ENCODE results near the gene PDILT. TPM values are rescaled to one million over a fixed set of nuclear protein-coding genes. Genes with fewer than 3 reads are reported as not detected.

The PDILT gene
- total and polyA plus RNA-seq, 2 experiments from 2014 or later = not detected

DNA sequence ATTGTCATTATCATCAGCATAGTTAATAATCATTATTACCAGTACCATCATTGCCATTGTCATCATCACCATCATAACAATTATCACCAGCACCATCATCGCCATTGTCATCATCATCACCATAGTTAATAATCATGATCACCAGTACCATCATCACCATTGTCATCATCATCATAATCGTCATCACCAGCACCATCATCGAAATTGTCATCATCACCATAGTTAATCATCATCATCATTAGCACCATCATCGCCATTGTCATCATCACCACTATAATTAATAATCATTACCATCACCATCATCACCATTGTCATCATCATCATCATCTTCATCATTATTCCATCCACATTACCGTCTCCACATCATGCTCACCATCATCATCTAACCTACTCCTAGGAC, 13.5 kb downstream of the PDILT start (continued):
- TF ChIP-seq CREB1 (CRISPR knock-in tag; IDR thresholded peaks at IDR 0.05; ENCODE audit: low read depth) = no peak
- no peak for TF ChIP-seq POLR2AphosphoS5 (IDR thresholded peaks at IDR 0.05; ENCODE audit: low read depth)
- TF ChIP-seq, protein P1, sequence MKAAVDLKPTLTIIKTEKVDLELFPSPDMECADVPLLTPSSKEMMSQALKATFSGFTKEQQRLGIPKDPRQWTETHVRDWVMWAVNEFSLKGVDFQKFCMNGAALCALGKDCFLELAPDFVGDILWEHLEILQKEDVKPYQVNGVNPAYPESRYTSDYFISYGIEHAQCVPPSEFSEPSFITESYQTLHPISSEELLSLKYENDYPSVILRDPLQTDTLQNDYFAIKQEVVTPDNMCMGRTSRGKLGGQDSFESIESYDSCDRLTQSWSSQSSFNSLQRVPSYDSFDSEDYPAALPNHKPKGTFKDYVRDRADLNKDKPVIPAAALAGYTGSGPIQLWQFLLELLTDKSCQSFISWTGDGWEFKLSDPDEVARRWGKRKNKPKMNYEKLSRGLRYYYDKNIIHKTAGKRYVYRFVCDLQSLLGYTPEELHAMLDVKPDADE (IDR thresholded peaks at IDR 0.05) = no peak
- TF ChIP-seq EZH2 (IDR thresholded peaks at IDR 0.05; ENCODE audit: low read depth, unreplicated experiment) = no peak

DNA sequence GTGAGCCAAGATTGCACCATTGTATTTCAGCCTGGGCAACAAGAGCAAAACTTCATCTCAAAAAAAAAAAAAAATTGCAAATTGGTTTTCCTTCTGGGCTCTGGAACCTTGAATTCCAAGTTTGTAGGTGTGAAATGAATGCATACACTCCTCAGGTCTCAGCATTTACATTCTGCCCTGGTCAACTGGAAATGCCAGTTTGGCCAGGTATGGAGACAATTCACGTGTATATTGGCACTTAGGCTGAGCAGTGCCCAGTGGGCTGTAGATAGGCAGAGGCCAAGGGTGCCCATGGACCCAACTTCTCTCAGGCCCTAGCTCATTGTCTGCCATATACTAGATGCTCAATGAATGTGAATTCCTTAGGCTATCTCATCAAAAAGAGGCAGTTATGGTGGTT, 15.7 kb downstream of the PDILT start:
- H3K27me3 ChIP-seq (ENCODE audit: insufficient read depth) = no peaks in the 10 kb centered on the region

DNA sequence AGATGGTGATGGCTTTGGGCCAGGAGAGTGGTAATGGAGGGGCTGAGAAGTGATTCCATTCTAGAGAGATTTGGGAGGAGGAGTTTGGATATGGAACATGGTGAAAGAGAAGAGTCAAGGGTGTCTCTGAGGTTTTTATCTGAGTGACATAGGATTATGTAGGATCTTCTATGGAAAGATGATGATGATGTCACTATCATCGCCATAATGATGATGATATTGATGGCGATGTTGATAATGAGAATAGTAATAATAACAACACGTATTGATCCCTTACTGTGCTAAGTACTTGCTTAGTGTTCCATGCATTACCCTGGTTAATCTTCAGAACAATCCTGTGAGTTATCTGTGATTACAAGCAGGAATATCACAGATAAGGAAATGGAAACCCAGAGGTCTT, 16.6 kb downstream of the PDILT start:
- no peaks in the 10 kb centered on the region for H3K36me3 Mint-ChIP-seq (ENCODE audit: low read depth)
- H3K79me2 ChIP-seq (replicated peaks; ENCODE audit: insufficient read depth) = no peaks in the 10 kb centered on the region
- no peak overlapping the region for H3K27ac Mint-ChIP-seq
- ATAC-seq (no peak), DNase-seq (ENCODE audit: low spot score) (no peak)
- H3F3A ChIP-seq (replicated peaks; ENCODE audit: low read depth) = no peaks in the 10 kb centered on the region
- no peaks in the 10 kb centered on the region for H3K27me3 ChIP-seq (ENCODE audit: insufficient read depth)
- H3K27ac ChIP-seq (ENCODE audit: low read depth) = no peak overlapping the region
- H3K4me1 ChIP-seq (ENCODE audit: insufficient read depth) = peaks cover 2% of the 10 kb centered on the region; the same call in 1 of the 2 replicates
- H3K4me3 ChIP-seq = no peak overlapping the region
- no peak overlapping the region for H2AFZ ChIP-seq
- no peaks in the 10 kb centered on the region for H3K9me3 Mint-ChIP-seq
- H3K36me3 ChIP-seq (ENCODE audit: insufficient read depth) = no peaks in the 10 kb centered on the region
- no peak overlapping the region for H3K4me3 Mint-ChIP-seq
- H3K27me3 Mint-ChIP-seq (ENCODE audit: insufficient read depth, low read depth, poor library complexity) = no peaks in the 10 kb centered on the region
- no peak overlapping the region for H3K4me2 ChIP-seq
- no peaks in the 10 kb centered on the region for H4K20me1 ChIP-seq (replicated peaks; ENCODE audit: insufficient read depth)
- peaks cover 5% of the 10 kb centered on the region for H3K4me1 Mint-ChIP-seq
- H3K9me2 ChIP-seq (ENCODE audit: insufficient read depth) = peaks cover 15% of the 10 kb centered on the region; the same call in 1 of the 2 replicates
- TF ChIP-seq, protein P2, sequence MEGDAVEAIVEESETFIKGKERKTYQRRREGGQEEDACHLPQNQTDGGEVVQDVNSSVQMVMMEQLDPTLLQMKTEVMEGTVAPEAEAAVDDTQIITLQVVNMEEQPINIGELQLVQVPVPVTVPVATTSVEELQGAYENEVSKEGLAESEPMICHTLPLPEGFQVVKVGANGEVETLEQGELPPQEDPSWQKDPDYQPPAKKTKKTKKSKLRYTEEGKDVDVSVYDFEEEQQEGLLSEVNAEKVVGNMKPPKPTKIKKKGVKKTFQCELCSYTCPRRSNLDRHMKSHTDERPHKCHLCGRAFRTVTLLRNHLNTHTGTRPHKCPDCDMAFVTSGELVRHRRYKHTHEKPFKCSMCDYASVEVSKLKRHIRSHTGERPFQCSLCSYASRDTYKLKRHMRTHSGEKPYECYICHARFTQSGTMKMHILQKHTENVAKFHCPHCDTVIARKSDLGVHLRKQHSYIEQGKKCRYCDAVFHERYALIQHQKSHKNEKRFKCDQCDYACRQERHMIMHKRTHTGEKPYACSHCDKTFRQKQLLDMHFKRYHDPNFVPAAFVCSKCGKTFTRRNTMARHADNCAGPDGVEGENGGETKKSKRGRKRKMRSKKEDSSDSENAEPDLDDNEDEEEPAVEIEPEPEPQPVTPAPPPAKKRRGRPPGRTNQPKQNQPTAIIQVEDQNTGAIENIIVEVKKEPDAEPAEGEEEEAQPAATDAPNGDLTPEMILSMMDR (conservative IDR thresholded peaks at IDR 0.05; ENCODE audit: low read depth in 2 of 2) = no peak
- TF ChIP-seq STAT1 (IDR thresholded peaks at IDR 0.05; ENCODE audit: unreplicated experiment) = no peak
- TF ChIP-seq, protein P3, sequence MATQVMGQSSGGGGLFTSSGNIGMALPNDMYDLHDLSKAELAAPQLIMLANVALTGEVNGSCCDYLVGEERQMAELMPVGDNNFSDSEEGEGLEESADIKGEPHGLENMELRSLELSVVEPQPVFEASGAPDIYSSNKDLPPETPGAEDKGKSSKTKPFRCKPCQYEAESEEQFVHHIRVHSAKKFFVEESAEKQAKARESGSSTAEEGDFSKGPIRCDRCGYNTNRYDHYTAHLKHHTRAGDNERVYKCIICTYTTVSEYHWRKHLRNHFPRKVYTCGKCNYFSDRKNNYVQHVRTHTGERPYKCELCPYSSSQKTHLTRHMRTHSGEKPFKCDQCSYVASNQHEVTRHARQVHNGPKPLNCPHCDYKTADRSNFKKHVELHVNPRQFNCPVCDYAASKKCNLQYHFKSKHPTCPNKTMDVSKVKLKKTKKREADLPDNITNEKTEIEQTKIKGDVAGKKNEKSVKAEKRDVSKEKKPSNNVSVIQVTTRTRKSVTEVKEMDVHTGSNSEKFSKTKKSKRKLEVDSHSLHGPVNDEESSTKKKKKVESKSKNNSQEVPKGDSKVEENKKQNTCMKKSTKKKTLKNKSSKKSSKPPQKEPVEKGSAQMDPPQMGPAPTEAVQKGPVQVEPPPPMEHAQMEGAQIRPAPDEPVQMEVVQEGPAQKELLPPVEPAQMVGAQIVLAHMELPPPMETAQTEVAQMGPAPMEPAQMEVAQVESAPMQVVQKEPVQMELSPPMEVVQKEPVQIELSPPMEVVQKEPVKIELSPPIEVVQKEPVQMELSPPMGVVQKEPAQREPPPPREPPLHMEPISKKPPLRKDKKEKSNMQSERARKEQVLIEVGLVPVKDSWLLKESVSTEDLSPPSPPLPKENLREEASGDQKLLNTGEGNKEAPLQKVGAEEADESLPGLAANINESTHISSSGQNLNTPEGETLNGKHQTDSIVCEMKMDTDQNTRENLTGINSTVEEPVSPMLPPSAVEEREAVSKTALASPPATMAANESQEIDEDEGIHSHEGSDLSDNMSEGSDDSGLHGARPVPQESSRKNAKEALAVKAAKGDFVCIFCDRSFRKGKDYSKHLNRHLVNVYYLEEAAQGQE (IDR thresholded peaks at IDR 0.05; ENCODE audit: unreplicated experiment) = no peak

More for the DNA sequence above, 15.7 kb downstream of the PDILT start:
- ATAC-seq (no peak), DNase-seq (ENCODE audit: low spot score) (no peak)
- H3K36me3 ChIP-seq (ENCODE audit: insufficient read depth) = no peaks in the 10 kb centered on the region
- H3K27me3 Mint-ChIP-seq (ENCODE audit: insufficient read depth, low read depth, poor library complexity) = no peaks in the 10 kb centered on the region
- peaks cover 8% of the 10 kb centered on the region; the same call in 2 of the 3 replicates for H3K4me1 Mint-ChIP-seq
- peaks cover 15% of the 10 kb centered on the region; the same call in 1 of the 2 replicates for H3K9me2 ChIP-seq (ENCODE audit: insufficient read depth)
- no peak overlapping the region for H3K4me3 Mint-ChIP-seq
- no peaks in the 10 kb centered on the region for H3F3A ChIP-seq (replicated peaks; ENCODE audit: low read depth)
- no peaks in the 10 kb centered on the region for H3K36me3 Mint-ChIP-seq (ENCODE audit: low read depth)
- no peaks in the 10 kb centered on the region for H3K79me2 ChIP-seq (replicated peaks; ENCODE audit: insufficient read depth)
- no peak overlapping the region for H3K4me3 ChIP-seq
- TF ChIP-seq ZNF114 (CRISPR knock-in tag; IDR thresholded peaks at IDR 0.05) (no peak), ZNF331 (CRISPR knock-in tag; IDR thresholded peaks at IDR 0.05; ENCODE audit: low read depth) (no peak), JUNB (IDR thresholded peaks at IDR 0.05; ENCODE audit: unreplicated experiment) (no peak)
- no peak overlapping the region for H3K27ac ChIP-seq (ENCODE audit: low read depth)
- H3K9me3 Mint-ChIP-seq = no peaks in the 10 kb centered on the region
- no peak overlapping the region for H3K4me2 ChIP-seq
- peaks cover 2% of the 10 kb centered on the region; the same call in 1 of the 2 replicates for H3K4me1 ChIP-seq (ENCODE audit: insufficient read depth)
- H2AFZ ChIP-seq = no peak overlapping the region
- no peak overlapping the region for H3K27ac Mint-ChIP-seq
- no peaks in the 10 kb centered on the region for H4K20me1 ChIP-seq (replicated peaks; ENCODE audit: insufficient read depth)
